ENCODE results near the gene SV2C.

- TF ChIP-seq CTCF (IDR thresholded peaks at IDR 0.05) (no peak), EZH2 (IDR thresholded peaks at IDR 0.05; ENCODE audit: borderline replicate concordance, insufficient read depth, low read depth, low read length, poor library complexity, severe bottlenecking) (no peak)
Measured at GRCh38 chr5:76221311-76221710, 138.1 kb downstream of the SV2C start.
